Lower leg skin (tissue), 3 donors: ENCODE results near the gene NOTCH1.

Experiments
- POLR2A ChIP-seq, 2 donors: fragments of 450-650 bp; IDR thresholded peaks; one replicate each; pipeline ENCODE4 v1.6.1; 2016 to 2017; ENCODE audit warnings: antibody characterized with exemption in 2 of 2, mild to moderate bottlenecking in 1 of 2, moderate library complexity in 1 of 2
- TF ChIP-seq, protein P1 (sequence below), 3 donors: fragments of 450-650 bp; IDR thresholded peaks; one replicate each; pipeline ENCODE4 v1.5.1; 2016; ENCODE audit warnings: antibody characterized with exemption in 3 of 3, mild to moderate bottlenecking in 3 of 3, moderate library complexity in 2 of 3

DNA sequence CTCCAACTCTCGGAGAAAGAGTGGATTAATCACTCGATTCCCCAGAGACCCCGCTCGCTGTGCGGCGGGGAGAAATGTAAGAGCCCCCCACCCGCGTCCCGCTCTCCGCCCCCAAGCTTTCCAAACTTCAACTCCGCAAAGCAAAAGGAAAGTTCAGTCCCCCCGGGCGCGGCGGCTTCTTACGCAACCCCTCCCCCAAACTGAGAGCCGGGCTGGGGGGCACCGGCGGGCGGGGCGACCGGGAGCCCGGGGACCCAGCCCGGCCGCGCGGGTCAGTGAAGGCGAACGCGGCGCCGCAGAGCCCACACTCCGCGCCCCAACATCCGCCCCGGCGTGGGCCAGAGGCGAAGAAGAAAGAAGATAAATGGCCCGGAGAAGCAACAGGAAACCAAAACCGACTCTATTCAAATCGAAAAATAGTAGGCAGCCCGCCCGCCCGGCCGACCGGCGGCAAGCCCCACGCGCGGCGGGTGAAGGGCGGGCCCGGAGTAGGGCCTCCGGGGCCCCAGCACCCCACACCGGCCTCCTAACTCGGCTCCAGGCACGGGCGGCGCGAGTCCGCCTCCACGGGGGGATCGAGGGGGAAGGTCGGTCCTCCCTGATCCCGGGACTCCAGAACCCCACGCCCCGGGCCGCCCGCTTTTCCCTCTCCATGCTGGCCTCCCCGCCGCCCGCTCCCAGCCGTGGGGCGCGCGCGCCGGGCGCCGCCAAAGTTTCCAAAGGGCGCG is 720 bp downstream of the NOTCH1 start:
- TF ChIP-seq, protein P1, sequence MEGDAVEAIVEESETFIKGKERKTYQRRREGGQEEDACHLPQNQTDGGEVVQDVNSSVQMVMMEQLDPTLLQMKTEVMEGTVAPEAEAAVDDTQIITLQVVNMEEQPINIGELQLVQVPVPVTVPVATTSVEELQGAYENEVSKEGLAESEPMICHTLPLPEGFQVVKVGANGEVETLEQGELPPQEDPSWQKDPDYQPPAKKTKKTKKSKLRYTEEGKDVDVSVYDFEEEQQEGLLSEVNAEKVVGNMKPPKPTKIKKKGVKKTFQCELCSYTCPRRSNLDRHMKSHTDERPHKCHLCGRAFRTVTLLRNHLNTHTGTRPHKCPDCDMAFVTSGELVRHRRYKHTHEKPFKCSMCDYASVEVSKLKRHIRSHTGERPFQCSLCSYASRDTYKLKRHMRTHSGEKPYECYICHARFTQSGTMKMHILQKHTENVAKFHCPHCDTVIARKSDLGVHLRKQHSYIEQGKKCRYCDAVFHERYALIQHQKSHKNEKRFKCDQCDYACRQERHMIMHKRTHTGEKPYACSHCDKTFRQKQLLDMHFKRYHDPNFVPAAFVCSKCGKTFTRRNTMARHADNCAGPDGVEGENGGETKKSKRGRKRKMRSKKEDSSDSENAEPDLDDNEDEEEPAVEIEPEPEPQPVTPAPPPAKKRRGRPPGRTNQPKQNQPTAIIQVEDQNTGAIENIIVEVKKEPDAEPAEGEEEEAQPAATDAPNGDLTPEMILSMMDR (IDR thresholded peaks at IDR 0.05), result no peak
- TF ChIP-seq POLR2A (IDR thresholded peaks at IDR 0.05), result no peak
